CD4-positive, alpha-beta T cell treated with Interleukin-12 subunit alpha and Interleukin-12 subunit beta, for 1 hour (primary cell): Measurements from ENCODE around the gene TEX44.
A peak's percentile ranks its signal among the peaks of the same experiment; 100 is the strongest.
"Not testable (repeated sequence)": the region's sequence is repeated elsewhere in the genome, so short reads cannot be mapped to it uniquely, and the experiment has no call there.

Experiments used
- DNase-seq: peaks from one replicate; pipeline ENCODE4 v3.0.0-alpha.2; 2020

The TEX44 gene

GRCh38 chr2:231573096-231573495, 19.6 kb upstream of the TEX44 start:
- no peak for DNase-seq

DNA sequence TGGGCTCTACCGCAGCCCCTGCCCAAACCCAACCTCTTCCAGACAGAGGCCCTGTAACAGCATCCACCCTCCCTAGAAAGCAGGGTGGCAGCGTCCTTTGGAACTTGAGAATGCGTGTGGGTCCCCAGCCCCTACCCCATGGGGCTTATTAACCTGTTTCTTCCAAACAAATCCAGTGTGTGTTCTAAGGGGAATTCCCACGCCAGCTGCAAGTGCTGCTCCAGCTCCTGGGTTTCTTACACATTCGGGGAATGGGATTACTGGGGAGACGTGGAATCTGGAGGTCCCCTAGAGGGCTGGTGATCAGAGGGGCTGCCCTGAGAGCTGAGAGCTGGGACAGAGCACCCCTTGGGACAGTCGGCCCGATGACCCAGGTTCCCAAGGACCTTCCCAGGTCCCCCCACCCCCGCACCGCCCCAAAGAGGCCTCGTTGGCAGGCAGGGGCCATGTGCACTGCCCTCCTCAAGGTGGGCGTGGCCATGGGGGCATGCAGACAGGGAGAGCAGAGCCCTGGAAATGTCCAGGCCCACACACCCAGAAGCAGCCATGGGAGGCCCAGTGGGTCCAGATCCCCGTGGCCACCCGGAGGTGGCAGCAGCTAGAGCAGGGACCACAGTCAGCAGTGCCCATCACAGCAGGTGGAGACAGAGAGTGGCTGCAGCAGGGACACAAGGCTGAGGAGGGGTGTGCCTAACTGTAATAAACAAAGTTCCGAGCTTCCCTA, 18.8 kb upstream of the TEX44 start:
- DNase-seq: no peak

DNA sequence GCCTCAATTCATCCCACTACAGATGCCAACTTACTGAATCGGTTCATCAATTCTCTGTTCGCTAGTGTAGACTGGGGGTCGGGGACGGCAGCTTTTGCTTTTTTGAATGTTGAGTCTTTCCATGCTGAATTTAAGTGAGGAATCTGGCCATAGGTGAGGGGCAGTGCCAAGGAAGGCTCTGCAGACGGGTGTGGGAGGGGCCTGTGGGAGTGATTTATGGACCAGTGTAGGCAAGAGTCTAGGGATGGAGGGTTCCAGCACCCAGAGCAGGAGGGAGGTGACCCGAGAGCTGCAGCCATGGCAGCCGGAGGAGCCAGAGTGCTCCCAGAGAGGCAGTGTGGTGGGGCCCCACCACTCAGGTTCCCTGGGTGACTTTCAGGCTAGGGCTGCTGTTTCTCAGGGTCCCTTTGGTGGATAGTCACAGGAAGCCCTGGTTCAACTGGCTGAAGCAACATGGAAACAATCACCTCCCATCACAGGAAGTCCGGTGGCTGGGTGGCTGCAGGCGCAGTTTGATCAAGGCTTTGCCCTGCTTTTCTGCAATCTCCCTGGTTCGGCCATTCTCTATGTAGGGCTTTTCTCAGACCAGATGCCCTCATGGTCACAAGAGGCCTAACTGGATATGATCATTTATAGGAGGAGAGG, 16.9 kb upstream of the TEX44 start:
- DNase-seq: no peak

- DNase-seq: no peak
These were observed 16.2 kb upstream of the TEX44 start for GRCh38 chr2:231576465-231576864.

- DNase-seq: not testable (repeated sequence)
These were observed 14.0 kb upstream of the TEX44 start for GRCh38 chr2:231578655-231579054.

DNA sequence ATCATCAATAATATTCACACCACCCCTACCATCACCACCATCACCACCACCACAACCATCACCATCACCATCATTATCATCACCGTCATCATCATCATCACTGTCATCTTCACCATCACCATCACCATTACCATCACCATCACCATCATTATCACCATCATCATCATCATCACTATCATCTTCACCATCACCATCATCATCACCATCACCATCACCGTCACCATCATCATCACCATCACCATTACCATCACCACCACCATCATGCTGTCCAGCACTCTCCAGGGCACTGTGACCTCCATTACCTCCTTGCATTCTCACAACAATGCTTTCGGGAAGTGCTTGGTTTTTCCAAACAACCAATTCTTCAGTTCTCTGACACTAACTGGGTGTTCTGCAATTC, 13.1 kb upstream of the TEX44 start:
- DNase-seq: no peak

GRCh38 chr2:231581328-231581727, 11.3 kb upstream of the TEX44 start:
- DNase-seq: no peak

DNA sequence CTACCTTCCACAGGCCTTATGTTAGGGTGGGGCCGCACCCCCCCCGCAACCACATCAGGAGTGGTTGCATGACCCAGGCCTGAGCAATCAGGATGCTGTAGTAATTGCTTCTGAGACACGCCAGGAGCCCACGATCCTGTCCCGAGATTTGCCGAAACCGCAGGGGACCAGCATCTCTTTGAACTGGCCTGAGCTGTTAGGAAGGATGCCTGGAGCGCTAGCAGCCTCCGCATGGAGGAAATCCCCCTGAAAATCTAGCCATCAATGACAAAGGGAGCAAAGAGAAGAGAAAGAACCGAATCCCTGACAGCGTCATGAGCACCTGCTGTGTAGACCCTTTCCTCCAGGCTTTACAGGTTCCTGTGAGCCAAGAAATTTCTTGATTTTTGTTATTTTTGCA, 8.7 kb upstream of the TEX44 start:
- DNase-seq: no peak

DNA sequence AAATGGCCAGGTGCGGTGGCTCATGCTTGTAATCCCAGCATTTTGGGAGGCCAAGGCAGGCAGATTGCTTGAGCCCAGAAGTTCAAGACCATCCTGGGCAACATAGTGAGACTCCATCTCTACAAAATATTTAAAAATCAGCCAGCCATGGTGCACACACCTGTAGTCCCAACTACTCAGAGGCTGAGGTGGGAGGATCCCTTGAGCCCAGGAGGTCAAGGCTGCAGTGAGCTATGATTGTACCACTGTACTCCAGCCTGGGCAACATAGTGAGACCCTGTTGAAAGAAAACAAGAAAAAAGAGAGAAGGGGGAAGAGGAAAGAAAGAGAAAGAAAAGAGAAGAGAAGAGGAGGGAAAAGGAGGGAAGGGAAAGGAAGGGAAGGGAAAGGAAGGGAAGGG, 4.9 kb upstream of the TEX44 start:
- DNase-seq: not testable (repeated sequence)

GRCh38 chr2:231589656-231590055, 3.0 kb upstream of the TEX44 start:
- DNase-seq: no peak

- no peak for DNase-seq
These were observed 2.0 kb upstream of the TEX44 start for GRCh38 chr2:231590614-231591013.

DNA sequence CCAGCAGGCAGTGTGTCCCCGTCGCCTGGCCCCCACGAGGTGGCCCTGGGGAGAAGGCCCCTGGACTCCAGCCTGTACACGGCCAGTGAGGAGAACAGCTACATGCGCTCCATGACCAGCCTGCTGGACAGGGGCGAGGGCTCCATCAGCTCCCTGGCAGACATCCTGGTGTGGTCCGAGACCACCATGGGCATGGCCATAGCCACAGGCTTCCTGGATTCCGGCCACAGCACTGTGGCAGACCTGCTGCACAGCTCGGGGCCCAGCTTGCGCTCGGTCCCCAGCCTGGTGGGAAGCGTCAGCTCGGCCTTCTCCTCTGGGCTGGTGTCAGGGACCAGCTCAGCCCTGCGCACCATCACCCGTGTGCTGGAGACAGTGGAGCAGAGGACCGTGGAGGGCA, 1.0 kb downstream of the TEX44 start:
- no peak for DNase-seq

- no peak for DNase-seq
These were observed 4.4 kb downstream of the TEX44 start for GRCh38 chr2:231597014-231597611.

DNA sequence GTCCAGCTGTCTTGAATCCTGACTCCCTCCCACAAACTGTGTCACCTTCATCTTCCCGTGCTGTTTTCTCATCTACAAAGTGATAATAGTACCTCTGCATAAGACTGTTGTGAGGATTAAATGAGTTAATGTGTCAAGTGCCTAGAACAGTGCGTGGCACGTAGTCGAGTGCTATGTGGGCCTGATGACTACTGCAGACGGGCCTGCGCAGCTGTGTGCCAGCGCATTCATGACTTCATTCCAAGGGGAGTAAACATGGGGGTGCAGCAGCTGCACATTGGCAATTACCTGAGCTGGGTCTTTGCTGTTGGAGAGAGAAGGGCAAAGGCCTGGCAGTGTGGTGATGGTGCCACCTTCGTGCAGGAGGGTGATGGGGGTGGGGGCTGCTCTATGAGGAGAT, 5.0 kb downstream of the TEX44 start:
- DNase-seq: no peak

- no peak for DNase-seq
These were observed 8.1 kb downstream of the TEX44 start for GRCh38 chr2:231600619-231601355.

GRCh38 chr2:231601356-231602229, 8.9 kb downstream of the TEX44 start:
- DNase-seq: peak; percentile 80

GRCh38 chr2:231602859-231603467, 10.3 kb downstream of the TEX44 start:
- DNase-seq: no peak

GRCh38 chr2:231604101-231604684, 11.5 kb downstream of the TEX44 start:
- no peak for DNase-seq

- peak; percentile 98 for DNase-seq
These were observed 12.3 kb downstream of the TEX44 start for GRCh38 chr2:231604685-231605606.

DNA sequence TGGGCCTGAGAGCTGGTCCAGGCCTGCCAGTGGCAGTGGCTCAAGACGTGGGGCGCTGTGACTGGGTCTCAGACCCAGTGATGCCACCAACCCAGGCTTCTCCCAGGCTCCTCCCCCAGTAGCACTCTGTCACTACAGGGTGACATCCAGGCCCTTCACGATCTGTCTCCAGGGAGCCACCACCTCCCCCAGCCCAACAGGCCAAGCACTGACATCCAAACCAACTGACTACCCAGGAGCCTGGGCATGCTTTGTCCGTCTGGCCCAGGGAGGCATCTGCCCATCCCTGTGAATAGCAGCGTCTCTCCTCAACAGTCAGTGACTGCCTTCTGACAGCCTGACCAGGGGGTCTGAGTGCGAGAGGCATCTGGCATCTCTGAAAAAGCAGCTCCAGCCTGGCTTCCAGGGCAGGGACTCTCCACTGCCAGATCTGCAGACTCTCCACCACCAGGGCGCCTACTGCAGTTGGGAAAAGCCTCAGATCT, 13.0 kb downstream of the TEX44 start:
- DNase-seq: no peak
